ENCODE data around the gene MYO9A. TPM values are rescaled to one million over a fixed set of nuclear protein-coding genes. Genes with fewer than 3 reads are reported as not detected.
A peak's percentile ranks its signal among the peaks of the same experiment; 100 is the strongest.
"Not testable (repeated sequence)": the region's sequence is repeated elsewhere in the genome, so short reads cannot be mapped to it uniquely, and the experiment has no call there.

Gene MYO9A
- total and polyA plus RNA-seq, 5 donors = 4.9 to 35.8 (median 33.9) TPM

GRCh38 chr15:72112116-72112515 lies 5.8 kb downstream of the MYO9A start:
- Histone ChIP-seq H3K4me1 (ENCODE audit: control insufficient read depth, insufficient read depth, low read length) (no peaks in the 10 kb centered on the region), H3K27ac (ENCODE audit: low read length) (no peak overlapping the region), H3K27me3 (ENCODE audit: control insufficient read depth, insufficient read depth) (no peaks in the 10 kb centered on the region), H3K9me3 (ENCODE audit: control insufficient read depth, low read length) (no peaks in the 10 kb centered on the region), H3K4me3 (ENCODE audit: low read length) (no peak overlapping the region)
- ATAC-seq = no peak
- WGBS = 38% methylated on average over 2 of the region's 2 CpGs
- intact Hi-C loops (cut with DNase I) = no loop called here
- DNase-seq = no peak

DNA sequence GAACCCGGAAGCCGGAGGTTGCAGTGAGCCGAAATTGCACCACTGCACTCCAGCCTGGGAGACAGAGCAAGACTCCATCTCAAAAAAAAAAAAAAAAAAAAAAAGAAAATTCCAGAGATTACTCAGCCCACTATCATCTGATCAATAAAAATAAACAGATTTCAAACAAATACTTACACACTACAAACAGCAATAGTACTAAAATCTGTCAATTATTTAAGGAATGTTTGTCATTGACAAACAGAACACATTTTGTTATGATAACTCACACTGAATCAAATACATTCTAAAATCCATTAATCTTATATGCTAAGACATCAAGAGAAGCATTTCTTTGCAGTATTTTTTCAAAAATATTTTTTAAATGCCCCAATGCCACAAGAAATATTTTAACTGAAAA lies 7.6 kb downstream of the MYO9A start:
- no peak overlapping the region for H3K27ac ChIP-seq (ENCODE audit: low read length)

DNA sequence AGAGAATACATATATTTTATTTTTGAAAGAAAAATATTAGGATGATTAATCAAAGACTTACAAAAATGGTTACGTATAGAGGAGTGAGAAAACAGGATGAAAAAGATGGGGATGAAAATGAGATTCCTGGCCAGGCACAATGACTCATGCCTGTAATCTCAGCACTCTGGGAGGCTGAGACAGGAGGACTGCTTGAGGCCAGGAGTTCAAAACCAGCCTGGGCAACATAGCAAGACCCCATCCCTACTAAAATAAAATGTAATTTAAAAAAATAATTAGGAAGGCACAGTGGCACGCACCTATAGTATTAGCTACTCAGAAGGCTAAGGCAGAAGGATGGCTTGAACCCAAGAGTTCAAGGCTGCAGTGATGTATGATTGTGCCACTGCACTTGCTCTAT lies 11.9 kb downstream of the MYO9A start:
- no peaks in the 10 kb centered on the region for H3K4me1 ChIP-seq (ENCODE audit: control insufficient read depth, insufficient read depth, low read length)
- no peak for ATAC-seq
- WGBS = over 99% methylated on average over 2 of the region's 2 CpGs
- H3K4me3 ChIP-seq (ENCODE audit: low read length) = no peak overlapping the region
- H3K9me3 ChIP-seq (ENCODE audit: control insufficient read depth, low read length) = no peaks in the 10 kb centered on the region
- intact Hi-C loops (cut with DNase I) = no loop called here
- no peaks in the 10 kb centered on the region for H3K27me3 ChIP-seq (ENCODE audit: control insufficient read depth, insufficient read depth)
- no peak for DNase-seq
- no peak overlapping the region for H3K27ac ChIP-seq (ENCODE audit: low read length)

More for the DNA sequence above, 7.6 kb downstream of the MYO9A start:
- no peak overlapping the region for H3K4me3 ChIP-seq (ENCODE audit: low read length)
- DNase-seq (no peak), ATAC-seq (no peak)
- no peaks in the 10 kb centered on the region for H3K27me3 ChIP-seq (ENCODE audit: control insufficient read depth, insufficient read depth)
- no peaks in the 10 kb centered on the region for H3K4me1 ChIP-seq (ENCODE audit: control insufficient read depth, insufficient read depth, low read length)
- H3K9me3 ChIP-seq (ENCODE audit: control insufficient read depth, low read length) = no peaks in the 10 kb centered on the region
- 98% methylated on average over 3 of the region's 3 CpGs for WGBS
- intact Hi-C loops (cut with DNase I) = no loop called here

- Histone ChIP-seq H3K27ac (ENCODE audit: low read length) (no peak overlapping the region), H3K9me3 (ENCODE audit: control insufficient read depth, low read length) (no peaks in the 10 kb centered on the region), H3K27me3 (ENCODE audit: control insufficient read depth, insufficient read depth) (no peaks in the 10 kb centered on the region), H3K4me3 (ENCODE audit: low read length) (no peak overlapping the region), H3K4me1 (ENCODE audit: control insufficient read depth, insufficient read depth, low read length) (no peaks in the 10 kb centered on the region)
- ATAC-seq (no peak), DNase-seq (no peak)
- intact Hi-C loops (cut with DNase I) = no loop called here
- WGBS = 90% methylated on average over 3 of the region's 3 CpGs
Measured at GRCh38 chr15:72105111-72105510, 12.8 kb downstream of the MYO9A start.

- H3K4me3 ChIP-seq (ENCODE audit: low read length); H3K4me1 ChIP-seq (ENCODE audit: control insufficient read depth, insufficient read depth, low read length); H3K9me3 ChIP-seq (ENCODE audit: control insufficient read depth, low read length); DNase-seq; H3K27me3 ChIP-seq (ENCODE audit: control insufficient read depth, insufficient read depth); intact Hi-C loops (cut with DNase I); H3K27ac ChIP-seq (ENCODE audit: low read length); ATAC-seq: not testable (repeated sequence)
- 98% methylated on average over 26 of the region's 33 CpGs for WGBS
Measured at GRCh38 chr15:72100551-72100950, 17.4 kb downstream of the MYO9A start.

DNA sequence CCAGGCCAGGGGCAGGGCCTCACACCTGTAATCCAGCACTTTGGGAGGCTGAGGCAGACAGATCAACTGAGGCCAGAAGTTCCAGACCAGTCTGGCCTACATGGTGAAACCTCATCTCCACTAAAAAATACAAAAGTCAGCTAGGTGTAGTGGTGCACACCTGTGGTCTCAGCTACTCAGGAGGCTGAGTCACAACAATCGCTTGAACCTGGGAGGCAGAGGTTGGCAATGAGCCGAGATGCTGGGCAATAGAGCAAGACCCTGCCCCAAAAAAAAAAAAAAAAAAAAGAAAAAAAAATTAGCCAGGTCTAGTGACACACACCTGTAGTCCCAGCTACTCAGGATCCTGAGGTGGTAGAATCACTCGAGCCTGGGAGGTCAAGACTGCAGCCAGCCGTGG lies 18.8 kb downstream of the MYO9A start:
- Histone ChIP-seq H3K4me1 (ENCODE audit: control insufficient read depth, insufficient read depth, low read length) (no peaks in the 10 kb centered on the region), H3K4me3 (ENCODE audit: low read length) (no peak overlapping the region), H3K9me3 (ENCODE audit: control insufficient read depth, low read length) (no peaks in the 10 kb centered on the region), H3K27ac (ENCODE audit: low read length) (no peak overlapping the region), H3K27me3 (ENCODE audit: control insufficient read depth, insufficient read depth) (no peaks in the 10 kb centered on the region)
- intact Hi-C loops (cut with DNase I) = no loop called here
- WGBS = 97% methylated on average over 4 of the region's 4 CpGs
- ATAC-seq (no peak), DNase-seq (no peak)

GRCh38 chr15:72098040-72098439 lies 19.9 kb downstream of the MYO9A start:
- no peaks in the 10 kb centered on the region for H3K9me3 ChIP-seq (ENCODE audit: control insufficient read depth, low read length)
- ATAC-seq (no peak), DNase-seq (no peak)
- no peaks in the 10 kb centered on the region for H3K27me3 ChIP-seq (ENCODE audit: control insufficient read depth, insufficient read depth)
- no peaks in the 10 kb centered on the region for H3K4me1 ChIP-seq (ENCODE audit: control insufficient read depth, insufficient read depth, low read length)
- intact Hi-C loops (cut with DNase I) = no loop called here
- no peak overlapping the region for H3K4me3 ChIP-seq (ENCODE audit: low read length)
- no peak overlapping the region for H3K27ac ChIP-seq (ENCODE audit: low read length)

DNA sequence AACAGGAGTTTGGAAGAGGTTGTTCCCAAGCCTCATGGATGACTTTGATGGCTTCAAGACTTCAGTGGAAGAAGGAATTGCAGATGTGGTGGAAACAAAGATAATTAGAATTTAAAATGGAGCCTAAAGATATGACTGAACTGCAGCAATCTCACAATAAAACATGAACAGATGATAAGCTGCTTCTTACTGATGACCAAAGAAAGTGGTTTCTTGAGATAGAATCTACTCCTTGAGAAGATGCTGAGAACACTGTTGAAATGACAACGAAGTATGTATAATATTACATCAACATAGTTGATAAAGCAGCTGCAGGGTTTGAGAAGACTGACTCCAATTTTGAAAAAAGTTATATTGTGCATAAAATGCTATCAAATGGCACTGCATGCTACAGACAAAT lies 21.2 kb downstream of the MYO9A start:
- WGBS = 64% methylated on average over 1 of the region's 1 CpG
- H3K27ac ChIP-seq (ENCODE audit: low read length) = no peak overlapping the region
- H3K4me1 ChIP-seq (ENCODE audit: control insufficient read depth, insufficient read depth, low read length) = no peaks in the 10 kb centered on the region
- H3K9me3 ChIP-seq (ENCODE audit: control insufficient read depth, low read length) = no peaks in the 10 kb centered on the region
- intact Hi-C loops (cut with DNase I) = no loop called here
- no peak for ATAC-seq
- no peak overlapping the region for H3K4me3 ChIP-seq (ENCODE audit: low read length)
- no peaks in the 10 kb centered on the region for H3K27me3 ChIP-seq (ENCODE audit: control insufficient read depth, insufficient read depth)
- DNase-seq = no peak

DNA sequence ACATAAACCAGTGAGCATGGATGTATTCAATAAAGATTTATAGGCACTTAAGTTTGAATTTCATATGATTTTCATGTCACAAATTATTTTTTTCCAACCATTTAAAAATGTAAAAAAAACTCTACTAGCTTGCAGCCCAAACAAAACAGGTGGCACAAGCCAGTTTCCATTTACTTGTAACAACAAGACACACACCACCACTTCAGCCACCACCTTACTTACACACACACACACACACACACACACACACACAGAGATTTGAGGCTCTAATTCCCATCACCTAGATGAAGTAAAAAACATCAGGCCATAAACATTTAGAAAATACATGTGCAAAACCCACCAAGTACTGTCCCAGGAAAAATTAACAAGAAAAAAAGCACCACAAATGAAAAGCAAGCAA lies 25.3 kb downstream of the MYO9A start:
- no peak for DNase-seq
- intact Hi-C loops (cut with DNase I) = no loop called here
- Histone ChIP-seq H3K27me3 (ENCODE audit: control insufficient read depth, insufficient read depth) (no peaks in the 10 kb centered on the region), H3K4me3 (ENCODE audit: low read length) (no peak overlapping the region), H3K9me3 (ENCODE audit: control insufficient read depth, low read length) (no peaks in the 10 kb centered on the region), H3K27ac (ENCODE audit: low read length) (no peak overlapping the region), H3K4me1 (ENCODE audit: control insufficient read depth, insufficient read depth, low read length) (no peaks in the 10 kb centered on the region)
- ATAC-seq = no peak

DNA sequence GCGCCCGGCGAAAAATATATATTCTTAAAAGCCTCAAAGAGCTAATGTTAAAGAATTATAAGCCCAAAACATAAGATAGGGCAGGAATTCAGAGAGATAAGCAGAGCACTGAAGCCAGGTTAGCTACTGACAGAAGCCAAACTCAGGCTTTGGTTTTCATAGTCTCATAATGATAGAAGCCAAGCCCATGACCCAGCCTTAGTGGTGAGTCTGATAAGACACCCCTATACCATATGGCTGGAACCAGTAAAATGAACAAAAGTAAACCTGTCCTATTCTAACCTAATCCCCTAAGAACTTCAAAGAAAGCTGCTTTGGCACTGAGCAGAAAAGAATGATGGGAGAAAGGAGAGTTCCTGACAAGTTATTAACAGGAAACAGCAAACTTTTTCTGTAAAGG lies 25.9 kb downstream of the MYO9A start:
- no peaks in the 10 kb centered on the region for H3K4me1 ChIP-seq (ENCODE audit: control insufficient read depth, insufficient read depth, low read length)
- intact Hi-C loops (cut with DNase I) = no loop called here
- H3K9me3 ChIP-seq (ENCODE audit: control insufficient read depth, low read length) = no peaks in the 10 kb centered on the region
- no peaks in the 10 kb centered on the region for H3K27me3 ChIP-seq (ENCODE audit: control insufficient read depth, insufficient read depth)
- no peak overlapping the region for H3K27ac ChIP-seq (ENCODE audit: low read length)
- 98% methylated on average over 3 of the region's 3 CpGs for WGBS
- H3K4me3 ChIP-seq (ENCODE audit: low read length) = no peak overlapping the region
- DNase-seq = no peak
- no peak for ATAC-seq

GRCh38 chr15:72086920-72087648 lies 30.9 kb downstream of the MYO9A start:
- ATAC-seq = peak in 1 of 2 donors; percentile 69
- no peaks in the 10 kb centered on the region for H3K9me3 ChIP-seq (ENCODE audit: control insufficient read depth, low read length)
- H3K27me3 ChIP-seq (ENCODE audit: control insufficient read depth, insufficient read depth) = no peaks in the 10 kb centered on the region
- no peak overlapping the region for H3K27ac ChIP-seq (ENCODE audit: low read length)
- H3K4me1 ChIP-seq (ENCODE audit: control insufficient read depth, insufficient read depth, low read length) = no peaks in the 10 kb centered on the region
- intact Hi-C loops (cut with DNase I) = no loop called here
- WGBS = 82% methylated on average over 9 of the region's 9 CpGs
- no peak overlapping the region for H3K4me3 ChIP-seq (ENCODE audit: low read length)
- no peak for DNase-seq
